GDM1 (cell line): Measurements from ENCODE around the gene KLC3.
"Not testable (repeated sequence)": the region's sequence is repeated elsewhere in the genome, so short reads cannot be mapped to it uniquely, and the experiment has no call there.

Experiments
- DNase-seq: peaks from one replicate; lab custom pipeline; 2025; lab: John Stamatoyannopoulos, UW

Gene KLC3

DNA sequence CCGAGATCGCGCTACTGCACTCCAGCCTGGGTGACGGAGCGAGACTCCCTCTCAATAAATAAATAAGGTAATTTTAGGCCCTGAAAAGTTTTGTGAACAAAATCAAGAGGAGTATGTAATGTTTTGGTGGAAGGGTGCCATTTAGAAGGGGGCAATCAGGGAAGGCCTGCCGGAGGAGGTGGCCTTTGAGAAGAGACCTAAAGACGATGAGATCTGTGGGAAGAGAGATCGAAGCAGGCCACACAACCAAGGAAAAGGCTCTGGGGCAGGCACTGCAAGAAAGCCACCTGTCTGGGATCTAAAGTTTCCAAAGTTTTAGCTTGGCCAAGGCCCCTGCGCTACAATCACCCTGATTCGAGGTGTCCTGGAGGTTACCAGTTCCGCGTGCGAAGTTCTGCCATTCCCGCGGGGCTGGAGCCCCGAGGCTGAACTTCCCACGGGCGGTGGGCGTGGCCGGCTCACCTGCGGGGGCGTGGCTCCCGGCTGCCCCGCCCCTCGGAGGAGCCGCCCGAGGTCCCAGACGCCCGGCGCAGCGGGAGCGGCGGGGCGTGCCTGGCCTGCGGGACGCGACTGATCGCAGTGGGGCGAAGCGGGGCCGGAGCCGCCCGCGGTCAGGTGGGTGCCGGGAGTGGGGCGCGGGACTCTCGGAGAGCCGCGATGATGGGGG is at the start of gene KLC3:
Gene KLC3 (plus strand): TSS at position 519 of the 667 bp plus-strand sequence. CDS start 4,792 bp downstream, outside the sequence.
- DNase-seq, result no peak

GRCh38 chr19:45291834-45292233 is 48.7 kb upstream of the KLC3 start:
- DNase-seq, result no peak

GRCh38 chr19:45293682-45294081 is 46.9 kb upstream of the KLC3 start:
- DNase-seq, result no peak

- no peak for DNase-seq
These were observed 46.1 kb upstream of the KLC3 start for GRCh38 chr19:45294291-45295029.

DNA sequence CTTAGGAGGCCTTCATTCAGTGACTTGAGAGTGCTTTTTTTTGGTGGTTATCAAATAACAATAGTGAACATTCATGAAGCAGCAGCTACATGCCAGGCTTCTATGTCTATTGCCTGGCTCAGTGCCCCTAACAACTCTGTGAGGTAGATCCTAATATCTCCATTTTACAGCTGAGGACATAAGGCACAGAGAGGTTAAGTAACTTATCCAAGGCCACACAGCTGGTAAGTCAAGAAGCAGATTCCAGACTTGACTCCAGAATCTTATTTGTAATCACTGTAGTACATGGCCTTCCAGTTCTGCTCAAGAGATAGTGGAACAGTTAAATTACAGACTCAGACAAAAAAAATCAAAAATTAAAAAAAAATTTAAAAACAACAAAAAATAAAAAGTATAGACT is 44.7 kb upstream of the KLC3 start:
- no peak for DNase-seq

- no peak for DNase-seq
These were observed 44.2 kb upstream of the KLC3 start for GRCh38 chr19:45296355-45296754.

DNA sequence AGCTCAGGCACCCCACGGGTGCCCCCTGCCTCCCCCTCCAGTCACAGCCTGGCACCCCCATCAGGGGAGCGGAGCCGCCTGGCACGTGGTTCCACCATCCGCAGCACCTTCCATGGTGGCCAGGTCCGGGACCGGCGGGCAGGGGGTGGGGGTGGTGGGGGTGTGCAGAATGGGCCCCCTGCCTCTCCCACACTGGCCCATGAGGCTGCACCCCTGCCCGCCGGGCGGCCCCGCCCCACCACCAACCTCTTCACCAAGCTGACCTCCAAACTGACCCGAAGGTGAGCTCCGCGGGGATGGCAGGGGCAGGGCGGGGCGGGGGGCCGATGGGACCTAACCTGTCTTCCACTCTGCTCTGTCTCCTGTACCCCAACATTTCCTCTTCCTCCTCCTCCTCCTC is 42.9 kb upstream of the KLC3 start:
- DNase-seq, result no peak

DNA sequence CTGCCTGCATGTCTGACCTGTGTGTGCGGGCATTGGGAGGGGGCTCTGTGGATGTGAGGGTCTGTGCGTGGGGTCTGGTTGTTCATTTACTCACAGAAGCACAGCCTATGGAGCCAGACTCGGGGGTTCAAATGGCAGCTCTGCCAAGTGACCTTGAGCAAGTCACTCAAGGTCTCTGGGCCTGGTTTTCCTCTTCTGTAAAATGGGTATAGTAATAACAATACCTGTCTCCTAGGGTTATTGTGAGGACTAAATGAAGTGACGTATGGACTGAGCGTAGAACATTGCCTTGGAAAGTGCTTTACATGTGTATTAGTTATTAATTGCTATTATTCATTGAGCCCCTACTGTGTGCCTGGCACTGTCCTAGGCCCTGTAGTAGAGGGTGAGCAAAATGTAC is 42.3 kb upstream of the KLC3 start:
- no peak for DNase-seq

GRCh38 chr19:45299719-45300118 is 40.8 kb upstream of the KLC3 start:
- no peak for DNase-seq

DNA sequence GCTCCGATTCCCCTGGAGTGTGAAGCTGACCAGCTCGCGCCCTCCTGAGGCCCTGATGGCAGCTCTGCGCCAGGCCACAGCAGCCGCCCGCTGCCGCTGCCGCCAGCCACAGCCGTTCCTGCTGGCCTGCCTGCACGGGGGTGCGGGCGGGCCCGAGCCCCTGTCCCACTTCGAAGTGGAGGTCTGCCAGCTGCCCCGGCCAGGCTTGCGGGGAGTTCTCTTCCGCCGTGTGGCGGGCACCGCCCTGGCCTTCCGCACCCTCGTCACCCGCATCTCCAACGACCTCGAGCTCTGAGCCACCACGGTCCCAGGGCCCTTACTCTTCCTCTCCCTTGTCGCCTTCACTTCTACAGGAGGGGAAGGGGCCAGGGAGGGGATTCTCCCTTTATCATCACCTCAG is 38.1 kb upstream of the KLC3 start:
- no peak for DNase-seq

DNA sequence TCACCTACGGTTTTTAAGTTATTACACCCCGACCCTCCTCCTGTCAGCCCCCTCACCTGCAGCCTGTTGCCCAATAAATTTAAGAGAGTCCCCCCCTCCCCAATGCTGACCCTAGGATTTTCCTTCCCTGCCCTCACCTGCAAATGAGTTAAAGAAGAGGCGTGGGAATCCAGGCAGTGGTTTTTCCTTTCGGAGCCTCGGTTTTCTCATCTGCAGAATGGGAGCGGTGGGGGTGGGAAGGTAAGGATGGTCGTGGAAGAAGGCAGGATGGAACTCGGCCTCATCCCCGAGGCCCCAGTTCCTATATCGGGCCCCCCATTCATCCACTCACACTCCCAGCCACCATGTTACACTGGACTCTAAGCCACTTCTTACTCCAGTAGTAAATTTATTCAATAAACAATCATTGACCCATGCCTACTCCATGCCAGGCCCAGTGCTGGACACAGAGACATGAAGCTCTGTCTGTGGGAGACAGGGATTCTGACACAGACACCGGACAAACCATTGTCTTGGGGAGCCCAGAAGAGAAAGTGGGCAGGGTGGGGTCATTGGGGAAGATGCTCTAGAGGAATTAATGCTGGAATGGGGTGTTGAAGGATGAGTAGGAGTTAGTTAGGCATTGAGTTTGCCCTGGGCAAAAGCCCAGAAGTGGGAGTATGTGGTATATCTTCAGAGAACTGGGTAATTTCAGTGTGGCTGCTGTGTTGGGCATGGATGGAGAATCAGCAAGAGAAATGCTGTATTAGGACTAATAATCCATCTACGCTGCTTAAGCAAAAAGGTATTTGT is 37.1 kb upstream of the KLC3 start:
- DNase-seq, result no peak

- DNase-seq, result no peak
These were observed 36.2 kb upstream of the KLC3 start for GRCh38 chr19:45304141-45304926.

GRCh38 chr19:45305007-45305406 is 35.5 kb upstream of the KLC3 start:
- DNase-seq, result no peak

DNA sequence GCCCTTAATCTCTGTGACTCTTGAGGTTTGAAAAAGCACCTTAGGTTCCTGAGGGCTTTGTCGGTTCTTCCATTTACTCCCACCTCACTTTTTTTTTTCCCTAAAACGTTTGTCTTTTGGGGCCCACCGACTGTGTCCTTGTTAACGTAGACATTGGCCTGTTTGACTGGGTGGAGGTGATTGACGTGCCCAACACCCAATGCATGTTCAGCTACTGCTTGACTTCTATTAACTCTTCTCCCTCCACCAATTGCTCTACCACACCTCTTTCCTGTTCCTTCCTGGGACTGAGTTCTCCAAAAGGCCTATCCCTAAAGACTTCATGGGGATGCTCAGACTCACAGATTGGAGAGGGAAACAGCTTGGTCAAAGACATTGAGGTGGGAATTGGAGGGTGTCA is 35.1 kb upstream of the KLC3 start:
- DNase-seq, result no peak

DNA sequence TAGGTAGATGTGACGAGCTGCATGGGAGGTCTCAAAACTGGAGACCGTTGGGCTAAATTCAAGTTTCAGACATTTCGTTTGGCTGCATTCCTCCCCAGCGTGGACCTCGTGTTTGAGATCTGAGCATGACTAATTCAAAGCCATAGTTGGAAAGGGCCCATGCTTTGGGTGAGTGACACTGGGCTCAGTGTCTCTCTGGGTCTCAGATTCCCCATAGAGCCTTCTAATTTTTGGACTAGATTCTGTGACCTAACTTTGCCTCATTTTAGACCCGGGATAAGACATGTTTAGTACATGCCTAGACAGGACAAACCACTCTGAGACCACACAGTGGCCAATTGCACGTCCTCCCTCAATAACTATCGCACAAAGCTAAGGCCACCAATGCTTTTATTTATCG is 34.5 kb upstream of the KLC3 start:
- DNase-seq, result no peak

DNA sequence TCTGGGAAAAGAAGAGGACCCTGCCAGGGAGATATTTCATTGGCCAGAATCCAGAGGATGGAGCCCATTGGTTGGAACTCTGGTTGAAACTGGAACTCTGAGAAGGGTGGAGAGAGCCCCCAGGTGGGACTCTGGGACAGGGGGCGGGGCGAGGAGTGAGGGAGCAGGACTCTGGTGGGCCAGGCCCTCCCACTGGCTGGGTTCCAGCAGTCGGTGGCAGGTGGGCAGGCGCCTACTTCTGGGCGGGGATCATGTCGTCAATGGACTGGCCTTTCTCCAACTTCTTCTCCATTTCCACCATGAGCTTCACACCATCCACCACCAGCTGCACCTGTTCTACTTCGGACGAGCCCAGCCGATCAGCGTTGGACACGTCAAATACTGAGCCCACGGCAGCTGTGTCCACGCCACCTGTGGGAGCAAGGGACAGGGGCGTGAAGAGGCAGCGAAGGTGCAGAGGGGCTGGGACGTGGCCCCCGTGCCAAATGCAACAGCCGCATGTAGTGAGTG is 34.0 kb upstream of the KLC3 start:
- DNase-seq, result no peak

- DNase-seq, result no peak
These were observed 33.2 kb upstream of the KLC3 start for GRCh38 chr19:45307361-45307760.

DNA sequence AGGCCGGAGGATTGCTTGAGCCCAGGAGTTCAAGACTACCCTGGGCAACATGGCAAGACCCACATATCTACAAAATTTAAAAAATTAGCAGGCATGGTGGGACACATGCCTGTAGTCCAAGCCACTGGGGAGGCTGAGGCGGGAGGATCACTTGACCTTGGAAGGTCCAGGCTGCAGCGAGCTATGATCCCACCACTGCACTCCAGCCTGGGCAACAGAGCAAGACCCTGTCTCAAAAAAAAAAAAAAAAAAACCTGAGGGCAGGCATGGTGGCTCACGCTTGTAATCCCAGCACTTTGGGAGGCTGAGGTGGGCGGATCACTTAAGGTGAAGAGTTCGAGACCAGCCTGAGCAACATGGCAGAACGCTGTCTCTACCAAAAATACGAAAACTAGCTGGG is 31.2 kb upstream of the KLC3 start:
- DNase-seq, result not testable (repeated sequence)

- peak; percentile 14 for DNase-seq
These were observed 28.9 kb upstream of the KLC3 start for GRCh38 chr19:45311621-45312020.

DNA sequence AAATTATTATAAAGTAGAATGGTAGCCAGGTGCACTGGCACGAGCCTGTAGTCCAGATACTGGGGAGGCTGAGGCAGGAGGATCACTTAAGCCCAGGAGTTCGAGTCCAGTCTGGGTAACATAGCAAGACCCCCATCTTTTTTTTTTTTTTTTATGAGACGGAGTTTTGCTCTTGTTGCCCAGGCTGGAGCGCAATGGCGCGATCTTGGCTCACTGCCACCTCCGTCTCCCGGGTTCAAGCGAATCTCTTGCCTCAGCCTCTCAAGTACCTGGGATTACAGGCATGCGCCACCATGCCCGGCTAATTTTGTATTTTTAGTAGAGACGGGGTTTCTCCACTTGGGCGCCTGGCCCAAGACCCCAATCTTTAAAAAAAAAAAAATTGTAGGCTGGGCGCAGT is 28.3 kb upstream of the KLC3 start:
- DNase-seq, result not testable (repeated sequence)

DNA sequence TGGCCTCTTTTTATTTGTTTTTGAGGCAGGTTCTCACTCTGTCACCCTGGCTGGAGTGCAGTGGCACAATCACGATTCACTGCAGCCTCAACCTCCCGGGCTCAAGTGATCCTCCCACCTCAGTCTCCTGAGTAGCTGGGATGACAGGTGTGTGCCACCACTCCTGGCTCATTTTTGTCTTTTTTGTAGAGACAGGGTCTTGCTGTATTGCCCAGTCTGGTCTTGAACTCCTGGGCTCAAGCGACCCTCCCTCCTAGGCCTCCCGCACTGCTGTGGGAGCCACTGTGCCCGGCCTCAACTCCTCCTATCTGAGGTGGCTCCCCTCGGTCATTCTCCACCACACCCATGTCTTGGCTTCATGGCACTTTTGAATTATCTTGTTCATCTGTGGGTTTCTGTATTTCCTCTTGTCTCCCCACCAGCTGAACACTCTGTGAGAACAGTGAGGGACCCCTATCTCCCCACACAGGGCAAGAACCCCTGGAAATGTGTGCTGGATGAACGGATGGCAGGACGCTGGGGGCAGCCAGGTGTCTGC is 25.8 kb upstream of the KLC3 start:
- no peak for DNase-seq

DNA sequence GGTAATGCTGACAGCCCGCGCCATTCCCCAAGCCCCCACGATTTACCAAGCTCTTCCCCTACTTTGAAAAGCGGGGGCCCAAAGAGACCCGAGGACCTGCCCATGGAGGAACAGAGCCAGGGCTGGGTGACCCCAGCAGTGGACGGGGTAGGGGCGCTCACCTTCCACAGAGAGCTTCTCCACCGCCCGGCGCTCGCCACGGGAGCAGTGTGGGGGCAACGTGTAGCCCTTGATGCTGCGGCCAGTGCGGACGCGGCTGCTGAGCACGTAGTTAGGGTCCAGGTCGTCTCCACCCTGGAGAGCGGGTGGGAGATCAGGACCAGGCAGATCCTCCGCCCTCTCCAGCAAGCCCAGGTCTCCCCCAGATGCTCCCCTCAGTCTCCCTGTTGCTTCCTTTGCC is 25.2 kb upstream of the KLC3 start:
- DNase-seq, result no peak
